Common myeloid progenitor, CD34-positive (primary cell): ENCODE measurements around the gene CUX1.

Source experiments
- CTCF ChIA-PET: fragments of 350-600 bp; sonication (Branson Sonifier 250); formaldehyde crosslinking; loops from one replicate; lab custom pipeline; 2021; ENCODE audit warnings: antibody characterized with exemption; lab: Charles Lee
- POLR2A ChIA-PET: fragments of 350-600 bp; sonication (Branson Sonifier 250); formaldehyde crosslinking; loops from one replicate; lab custom pipeline; 2021; ENCODE audit warnings: antibody characterized with exemption; lab: Charles Lee
- DNase-seq, 3 donors: peaks; one replicate each; pipeline versions ENCODE4 v3.0.0 to v3.0.0-alpha.2; 2013
- H3K27ac ChIP-seq, 2 experiments: 1 replicate in 1 of 2; 2 replicates in 1 of 2; pipeline ENCODE4 v1.7.0; 2013; ENCODE audit warnings: inconsistent platforms in 2 of 2, low read length in 2 of 2, mild to moderate bottlenecking in 2 of 2, low read depth in 1 of 2, moderate library complexity in 1 of 2; ENCODE audit not compliant: severe bottlenecking in 2 of 2, insufficient read depth in 1 of 2, poor library complexity in 1 of 2
- H3K27me3 ChIP-seq, 5 experiments: replicated peaks in 2 of 5; 1 replicate in 3 of 5; 2 replicates in 2 of 5; pipeline versions ENCODE4 v1.6.1 to v1.7.0; 2013; ENCODE audit warnings: low read length in 4 of 5, mild to moderate bottlenecking in 2 of 5, moderate library complexity in 2 of 5, inconsistent platforms in 1 of 5; ENCODE audit not compliant: insufficient read depth in 5 of 5, control insufficient read depth in 4 of 5
- H3K36me3 ChIP-seq, 4 experiments: 1 replicate in 2 of 4; 2 replicates in 2 of 4; pipeline versions ENCODE4 v1.6.1 to v1.7.0; 2013; ENCODE audit warnings: low read length in 3 of 4, control low read depth in 1 of 4, mild to moderate bottlenecking in 1 of 4; ENCODE audit not compliant: control insufficient read depth in 4 of 4, insufficient read depth in 4 of 4
- H3K4me1 ChIP-seq, 4 experiments: 1 replicate in 3 of 4; 2 replicates in 1 of 4; pipeline versions ENCODE4 v1.6.1 to v1.7.1; 2013; ENCODE audit warnings: low read length in 3 of 4, mild to moderate bottlenecking in 3 of 4, control low read depth in 1 of 4, inconsistent platforms in 1 of 4, moderate library complexity in 1 of 4; ENCODE audit not compliant: control insufficient read depth in 4 of 4, insufficient read depth in 4 of 4; ENCODE audit errors: control extremely low read depth in 1 of 4
- H3K4me3 ChIP-seq, 7 experiments: 1 replicate in 4 of 7; 2 replicates in 3 of 7; pipeline versions ENCODE4 v1.5.1 to v1.7.0; 2013; ENCODE audit warnings: mild to moderate bottlenecking in 7 of 7, low read length in 6 of 7, moderate library complexity in 6 of 7, inconsistent platforms in 2 of 7, low read depth in 2 of 7, control low read depth in 1 of 7; ENCODE audit not compliant: insufficient read depth in 4 of 7, control insufficient read depth in 1 of 7; ENCODE audit errors: extremely low read depth in 1 of 7
- H3K9me3 ChIP-seq, 5 experiments: 1 replicate in 4 of 5; 2 replicates in 1 of 5; pipeline versions ENCODE4 v1.6.1 to v1.7.1; 2013; ENCODE audit warnings: low read length in 4 of 5, mild to moderate bottlenecking in 2 of 5, inconsistent platforms in 1 of 5, low read depth in 1 of 5, moderate library complexity in 1 of 5; ENCODE audit not compliant: control insufficient read depth in 4 of 5, insufficient read depth in 2 of 5; ENCODE audit errors: control extremely low read depth in 1 of 5
- WGBS: methylation state at CpG from one replicate; pipeline ENCODE4 v1.1.5; 2013; ENCODE audit not compliant: insufficient coverage; 5-methylcytosine and 5-hydroxymethylcytosine counted together

The CUX1 gene

GRCh38 chr7:102252366-102252982 lies 435.0 kb downstream of the CUX1 start:
- peak in 1 of 3 donors; percentile 12 for DNase-seq
- WGBS: 82% methylated on average over 10 of the region's 11 CpGs
- no peaks in the 10 kb centered on the region for H3K4me1 ChIP-seq
- no peak overlapping the region for H3K4me3 ChIP-seq
- POLR2A ChIA-PET: no interaction called here
- H3K27me3 ChIP-seq: no peaks in the 10 kb centered on the region
- CTCF ChIA-PET: interaction anchor here (0.7 to 3.8 kb wide), 4 partner anchors 16 to 716 kb away, joined by 3 to 13 read pairs (median 5); no protein-coding TSS in a partner anchor
- peaks cover 0 to 58% (median 15%) of the 10 kb centered on the region in 4 experiments for H3K36me3 ChIP-seq
- no peaks in the 10 kb centered on the region for H3K9me3 ChIP-seq
- no peak overlapping the region for H3K27ac ChIP-seq

GRCh38 chr7:102253066-102253972 lies 435.9 kb downstream of the CUX1 start:
- no peak overlapping the region for H3K4me3 ChIP-seq
- ChIA-PET CTCF (interaction anchor here (0.8 to 3.8 kb wide), 3 partner anchors 17 to 717 kb away, joined by 3 to 13 read pairs (median 7); no protein-coding TSS in a partner anchor), POLR2A (no interaction called here)
- H3K9me3 ChIP-seq: no peaks in the 10 kb centered on the region
- 96% methylated on average over 17 of the region's 19 CpGs for WGBS
- no peaks in the 10 kb centered on the region for H3K27me3 ChIP-seq
- no peak overlapping the region for H3K27ac ChIP-seq
- no peak for DNase-seq
- no peaks in the 10 kb centered on the region for H3K4me1 ChIP-seq
- H3K36me3 ChIP-seq: peaks cover 0 to 52% (median 15%) of the 10 kb centered on the region in 4 experiments

GRCh38 chr7:102253973-102254370 lies 436.5 kb downstream of the CUX1 start:
- CTCF ChIA-PET: interaction anchor here (0.7 to 3.8 kb wide), 3 partner anchors 9 to 151 kb away, joined by 3 to 13 read pairs (median 3); no protein-coding TSS in a partner anchor
- Histone ChIP-seq H3K27me3 (no peaks in the 10 kb centered on the region), H3K4me3 (no peak overlapping the region), H3K36me3 (peaks cover 0 to 47% (median 14%) of the 10 kb centered on the region in 4 experiments), H3K4me1 (no peaks in the 10 kb centered on the region), H3K9me3 (no peaks in the 10 kb centered on the region), H3K27ac (no peak overlapping the region)
- DNase-seq: no peak
- POLR2A ChIA-PET: no interaction called here
- 96% methylated on average over 12 of the region's 13 CpGs for WGBS

GRCh38 chr7:102254521-102254920 lies 437.1 kb downstream of the CUX1 start:
- Histone ChIP-seq H3K9me3 (no peaks in the 10 kb centered on the region), H3K4me3 (no peak overlapping the region), H3K4me1 (no peaks in the 10 kb centered on the region), H3K27me3 (no peaks in the 10 kb centered on the region), H3K27ac (no peak overlapping the region), H3K36me3 (peaks cover 0 to 42% (median 12%) of the 10 kb centered on the region in 4 experiments)
- DNase-seq: no peak
- WGBS: 85% methylated on average over 6 of the region's 8 CpGs
- CTCF ChIA-PET: interaction anchor here (0.7 to 3.8 kb wide), 3 partner anchors 9 to 150 kb away, joined by 3 to 13 read pairs (median 3); no protein-coding TSS in a partner anchor
- POLR2A ChIA-PET: no interaction called here

GRCh38 chr7:102255501-102255900 lies 438.1 kb downstream of the CUX1 start:
- Histone ChIP-seq H3K9me3 (no peaks in the 10 kb centered on the region), H3K4me1 (no peaks in the 10 kb centered on the region), H3K27ac (no peak overlapping the region), H3K4me3 (no peak overlapping the region), H3K36me3 (peaks cover 0 to 32% (median 6%) of the 10 kb centered on the region in 4 experiments), H3K27me3 (no peaks in the 10 kb centered on the region)
- WGBS: 76% methylated on average over 2 of the region's 7 CpGs
- DNase-seq: no peak
- POLR2A ChIA-PET: no interaction called here
- CTCF ChIA-PET: no interaction called here

DNA sequence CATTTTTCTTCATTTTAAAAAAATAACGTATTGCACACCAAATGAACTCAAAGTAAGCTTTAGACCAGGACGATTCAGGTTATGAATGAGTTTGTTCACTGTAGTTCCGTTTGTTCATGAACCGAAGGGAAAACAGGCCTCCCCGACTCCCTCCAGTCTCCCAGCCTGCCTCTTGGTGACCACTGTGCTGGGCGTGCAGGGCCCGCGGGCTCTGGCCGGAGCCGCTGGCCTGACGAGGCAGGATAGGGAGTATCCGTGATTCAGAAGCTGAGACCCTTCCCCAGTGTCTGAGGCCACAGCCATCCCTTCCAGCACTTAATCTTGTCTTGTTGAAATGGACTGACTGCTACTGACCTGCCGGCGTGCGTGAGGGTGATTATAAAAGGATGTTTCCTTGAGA lies 438.5 kb downstream of the CUX1 start:
- Histone ChIP-seq H3K27me3 (no peaks in the 10 kb centered on the region), H3K27ac (no peak overlapping the region), H3K9me3 (no peaks in the 10 kb centered on the region), H3K4me1 (no peaks in the 10 kb centered on the region), H3K36me3 (peaks cover 0 to 31% (median 6%) of the 10 kb centered on the region in 4 experiments), H3K4me3 (no peak overlapping the region)
- no peak for DNase-seq
- ChIA-PET CTCF (no interaction called here), POLR2A (no interaction called here)
- WGBS: 96% methylated on average over 12 of the region's 15 CpGs
